ENCODE measurements around the gene LDLRAD3. TPM values are rescaled to one million over a fixed set of nuclear protein-coding genes. Genes with fewer than 3 reads are reported as not detected.

The LDLRAD3 gene
- polyA plus RNA-seq, 3 donors = 7.3 to 14.1 (median 10.4) TPM

DNA sequence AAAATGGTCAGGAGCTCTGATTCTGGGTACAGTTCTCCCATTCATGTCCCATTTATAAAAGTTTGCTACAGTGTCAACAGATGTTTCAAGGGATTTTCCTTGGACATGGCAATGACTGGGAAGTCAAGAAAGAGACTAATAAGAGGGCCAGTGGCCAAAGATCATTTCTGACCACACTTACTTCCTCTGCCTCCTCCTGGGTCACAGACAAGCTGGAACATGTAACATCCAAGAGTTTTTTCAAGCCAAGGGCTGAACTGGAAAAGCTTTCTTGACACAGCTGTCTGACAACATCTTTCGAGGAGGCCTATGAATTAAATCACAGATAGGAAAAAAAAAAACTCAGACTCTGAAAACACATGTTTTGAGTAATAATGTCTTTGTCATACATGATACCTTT, 336.7 kb downstream of the LDLRAD3 start:
- WGBS (ENCODE audit: insufficient coverage) = no CpG with 5 or more reads among the region's 1 CpG
- peaks cover 69% of the 10 kb centered on the region for H3K79me2 ChIP-seq (ENCODE audit: insufficient read depth, low read length)
- Mint-ChIP-seq H3K27me3 (ENCODE audit: low read depth in 3 of 3) (peaks cover 0 to 2% (median 0%) of the 10 kb centered on the region in 3 donors), H3K4me3 (no peak overlapping the region), H3K36me3 (peaks cover 58 to 69% of the 10 kb centered on the region in 2 donors), H3K9me3 (peaks cover 0 to 6% (median 3%) of the 10 kb centered on the region in 7 donors), H3K4me1 (peaks cover 23% of the 10 kb centered on the region), H3K27ac (peak overlapping the region in 2 of 7 donors; percentile 6 to 24)
- TF ChIP-seq, protein P1, sequence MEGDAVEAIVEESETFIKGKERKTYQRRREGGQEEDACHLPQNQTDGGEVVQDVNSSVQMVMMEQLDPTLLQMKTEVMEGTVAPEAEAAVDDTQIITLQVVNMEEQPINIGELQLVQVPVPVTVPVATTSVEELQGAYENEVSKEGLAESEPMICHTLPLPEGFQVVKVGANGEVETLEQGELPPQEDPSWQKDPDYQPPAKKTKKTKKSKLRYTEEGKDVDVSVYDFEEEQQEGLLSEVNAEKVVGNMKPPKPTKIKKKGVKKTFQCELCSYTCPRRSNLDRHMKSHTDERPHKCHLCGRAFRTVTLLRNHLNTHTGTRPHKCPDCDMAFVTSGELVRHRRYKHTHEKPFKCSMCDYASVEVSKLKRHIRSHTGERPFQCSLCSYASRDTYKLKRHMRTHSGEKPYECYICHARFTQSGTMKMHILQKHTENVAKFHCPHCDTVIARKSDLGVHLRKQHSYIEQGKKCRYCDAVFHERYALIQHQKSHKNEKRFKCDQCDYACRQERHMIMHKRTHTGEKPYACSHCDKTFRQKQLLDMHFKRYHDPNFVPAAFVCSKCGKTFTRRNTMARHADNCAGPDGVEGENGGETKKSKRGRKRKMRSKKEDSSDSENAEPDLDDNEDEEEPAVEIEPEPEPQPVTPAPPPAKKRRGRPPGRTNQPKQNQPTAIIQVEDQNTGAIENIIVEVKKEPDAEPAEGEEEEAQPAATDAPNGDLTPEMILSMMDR (IDR thresholded peaks at IDR 0.05) = no peak
- no peak overlapping the region for H3K4me3 ChIP-seq (replicated peaks in 1 of 3; ENCODE audit: low read depth in 2 of 3, low read length in 3 of 3)
- H3K36me3 ChIP-seq (replicated peaks in 1 of 2; ENCODE audit: control insufficient read depth in 1 of 2, insufficient read depth in 2 of 2, low read length in 2 of 2) = peaks cover 48 to 60% of the 10 kb centered on the region in 2 donors
- no peak overlapping the region for H3K4me2 ChIP-seq (replicated peaks; ENCODE audit: extremely low read depth, low read length, poor library complexity, severe bottlenecking)
- H3K4me1 ChIP-seq (ENCODE audit: control insufficient read depth in 1 of 2, insufficient read depth in 2 of 2, low read length in 2 of 2) = peaks cover 0 to 13% of the 10 kb centered on the region in 2 donors
- no peak overlapping the region for H3K9ac ChIP-seq (ENCODE audit: insufficient read depth, low read length, poor library complexity, severe bottlenecking)
- peaks cover 91% of the 10 kb centered on the region for H4K20me1 ChIP-seq (ENCODE audit: insufficient read depth, low read length)
- intact Hi-C loops (cut with micrococcal nuclease) = no loop called here
- peak overlapping the region in 1 of 2 donors; percentile 17 for H3K27ac ChIP-seq (ENCODE audit: low read depth in 1 of 2, low read length in 2 of 2)
- peaks cover 0 to 3% of the 10 kb centered on the region in 2 donors for H3K9me3 ChIP-seq (replicated peaks in 1 of 2; ENCODE audit: control insufficient read depth in 1 of 2, insufficient read depth in 1 of 2, low read length in 2 of 2)
- H3K27me3 ChIP-seq (ENCODE audit: control insufficient read depth in 2 of 2, insufficient read depth in 2 of 2, low read length in 2 of 2) = no peaks in the 10 kb centered on the region
- DNase-seq = no peak
- H2AFZ ChIP-seq (ENCODE audit: insufficient read depth, low read depth, low read length, poor library complexity, severe bottlenecking) = no peak overlapping the region

Small RNA genes within 50 kb of the gene (small RNA-seq; reads per million reads assigned to genes)
- not detected for gene MIR3973 (ENCODE audit: insufficient read length, low read depth)
